ENCODE data around the gene NOG. TPM values are rescaled to one million over a fixed set of nuclear protein-coding genes. Genes with fewer than 3 reads are reported as not detected.

NOG gene
- total RNA-seq, 1 experiment from 2014 or later = 0.15 TPM

GRCh38 chr17:56583772-56584171, 9.7 kb upstream of the NOG start:
- Histone ChIP-seq H3K36me3 (ENCODE audit: insufficient read depth, low read length, poor library complexity, severe bottlenecking) (no peaks in the 10 kb centered on the region), H3K27ac (ENCODE audit: low read depth, low read length, poor library complexity, severe bottlenecking) (no peak overlapping the region), H3K4me3 (ENCODE audit: low read depth, low read length, poor library complexity, severe bottlenecking) (no peak overlapping the region), H3K27me3 (replicated peaks; ENCODE audit: insufficient read depth, low read depth, low read length, poor library complexity) (peaks cover 8% of the 10 kb centered on the region), H3K9me3 (ENCODE audit: low read depth, low read length, poor library complexity, severe bottlenecking) (no peaks in the 10 kb centered on the region), H3K4me1 (ENCODE audit: insufficient read depth, low read length, poor library complexity, severe bottlenecking) (no peaks in the 10 kb centered on the region)
- intact Hi-C loops (cut with micrococcal nuclease; ENCODE audit: unreplicated experiment) = no loop called here
- POLR2A ChIA-PET (ENCODE audit: low non-redundant PET) = no interaction called here
- DNase-seq (ENCODE audit: low spot score) = no peak
- BruUV-seq (replicated peaks) = no TSS peak
- no peak for TF ChIP-seq EZH2 (IDR thresholded peaks at IDR 0.05; ENCODE audit: borderline replicate concordance, low read depth, low read length, poor library complexity, severe bottlenecking)
- TF ChIP-seq, protein P1, sequence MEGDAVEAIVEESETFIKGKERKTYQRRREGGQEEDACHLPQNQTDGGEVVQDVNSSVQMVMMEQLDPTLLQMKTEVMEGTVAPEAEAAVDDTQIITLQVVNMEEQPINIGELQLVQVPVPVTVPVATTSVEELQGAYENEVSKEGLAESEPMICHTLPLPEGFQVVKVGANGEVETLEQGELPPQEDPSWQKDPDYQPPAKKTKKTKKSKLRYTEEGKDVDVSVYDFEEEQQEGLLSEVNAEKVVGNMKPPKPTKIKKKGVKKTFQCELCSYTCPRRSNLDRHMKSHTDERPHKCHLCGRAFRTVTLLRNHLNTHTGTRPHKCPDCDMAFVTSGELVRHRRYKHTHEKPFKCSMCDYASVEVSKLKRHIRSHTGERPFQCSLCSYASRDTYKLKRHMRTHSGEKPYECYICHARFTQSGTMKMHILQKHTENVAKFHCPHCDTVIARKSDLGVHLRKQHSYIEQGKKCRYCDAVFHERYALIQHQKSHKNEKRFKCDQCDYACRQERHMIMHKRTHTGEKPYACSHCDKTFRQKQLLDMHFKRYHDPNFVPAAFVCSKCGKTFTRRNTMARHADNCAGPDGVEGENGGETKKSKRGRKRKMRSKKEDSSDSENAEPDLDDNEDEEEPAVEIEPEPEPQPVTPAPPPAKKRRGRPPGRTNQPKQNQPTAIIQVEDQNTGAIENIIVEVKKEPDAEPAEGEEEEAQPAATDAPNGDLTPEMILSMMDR (conservative IDR thresholded peaks at IDR 0.05; ENCODE audit: low read depth, low read length) = no peak
- CTCF ChIA-PET = interaction anchor here (0.5 kb wide), 1 partner anchor 11 kb away, joined by 5 read pairs; no protein-coding TSS in a partner anchor

DNA sequence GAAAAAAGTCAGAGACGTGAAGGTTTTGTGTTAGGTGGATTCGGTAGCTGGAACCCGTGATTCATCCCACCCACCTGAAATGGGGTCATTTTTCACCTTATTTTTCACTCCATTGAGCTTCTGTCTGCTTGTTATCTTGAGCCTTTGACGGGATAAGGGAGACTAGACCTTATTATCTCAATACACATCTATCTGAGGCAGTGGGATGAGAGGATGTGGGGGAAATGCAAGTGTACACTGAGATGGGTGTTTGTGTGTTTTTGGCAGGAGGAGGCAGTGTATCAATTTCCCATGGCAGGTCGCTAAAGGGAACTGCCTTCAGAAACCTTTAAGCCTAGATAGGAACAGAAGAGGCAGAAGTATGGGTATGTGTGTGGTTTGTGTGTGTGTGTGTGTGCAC, 6.2 kb upstream of the NOG start:
- ChIA-PET POLR2A (ENCODE audit: low non-redundant PET) (no interaction called here), CTCF (no interaction called here)
- no TSS peak for BruUV-seq (replicated peaks)
- no peaks in the 10 kb centered on the region for H3K9me3 ChIP-seq (ENCODE audit: low read depth, low read length, poor library complexity, severe bottlenecking)
- no peak overlapping the region for H3K27ac ChIP-seq (ENCODE audit: low read depth, low read length, poor library complexity, severe bottlenecking)
- no peak for DNase-seq (ENCODE audit: low spot score)
- H3K4me3 ChIP-seq (ENCODE audit: low read depth, low read length, poor library complexity, severe bottlenecking) = no peak overlapping the region
- H3K36me3 ChIP-seq (ENCODE audit: insufficient read depth, low read length, poor library complexity, severe bottlenecking) = no peaks in the 10 kb centered on the region
- peaks cover 20% of the 10 kb centered on the region for H3K27me3 ChIP-seq (replicated peaks; ENCODE audit: insufficient read depth, low read depth, low read length, poor library complexity)
- TF ChIP-seq EZH2 (IDR thresholded peaks at IDR 0.05; ENCODE audit: borderline replicate concordance, low read depth, low read length, poor library complexity, severe bottlenecking) = no peak
- TF ChIP-seq, protein P1 (conservative IDR thresholded peaks at IDR 0.05; ENCODE audit: low read depth, low read length) = no peak
- no peaks in the 10 kb centered on the region for H3K4me1 ChIP-seq (ENCODE audit: insufficient read depth, low read length, poor library complexity, severe bottlenecking)
- intact Hi-C loops (cut with micrococcal nuclease; ENCODE audit: unreplicated experiment) = no loop called here

- BruUV-seq (replicated peaks) = no TSS peak
- peaks cover 48% of the 10 kb centered on the region for H3K27me3 ChIP-seq (replicated peaks; ENCODE audit: insufficient read depth, low read depth, low read length, poor library complexity)
- H3K9me3 ChIP-seq (ENCODE audit: low read depth, low read length, poor library complexity, severe bottlenecking) = no peaks in the 10 kb centered on the region
- H3K36me3 ChIP-seq (ENCODE audit: insufficient read depth, low read length, poor library complexity, severe bottlenecking) = no peaks in the 10 kb centered on the region
- H3K4me3 ChIP-seq (ENCODE audit: low read depth, low read length, poor library complexity, severe bottlenecking) = peak overlapping the region; percentile 56
- peaks cover 20% of the 10 kb centered on the region for H3K4me1 ChIP-seq (ENCODE audit: insufficient read depth, low read length, poor library complexity, severe bottlenecking)
- ChIA-PET POLR2A (ENCODE audit: low non-redundant PET) (interaction anchor here (0.8 kb wide), 1 partner anchor 1034 kb away, joined by 11 read pairs; no protein-coding TSS in a partner anchor), CTCF (interaction anchor here (0.6 to 1.5 kb wide), 4 partner anchors 70 to 187 kb away, joined by 3 to 14 read pairs (median 8); no protein-coding TSS in a partner anchor)
- H3K27ac ChIP-seq (ENCODE audit: low read depth, low read length, poor library complexity, severe bottlenecking) = no peak overlapping the region
- intact Hi-C loops (cut with micrococcal nuclease; ENCODE audit: unreplicated experiment) = loop anchor here (1.0 to 2.0 kb wide), 4 partner anchors 87 to 348 kb away; no protein-coding TSS in a partner anchor
- no peak for TF ChIP-seq EZH2 (IDR thresholded peaks at IDR 0.05; ENCODE audit: borderline replicate concordance, low read depth, low read length, poor library complexity, severe bottlenecking)
- TF ChIP-seq, protein P1 (conservative IDR thresholded peaks at IDR 0.05; ENCODE audit: low read depth, low read length) = peak; percentile 72
- peak; percentile 77 for DNase-seq (ENCODE audit: low spot score)
These were observed 913 bp upstream of the NOG start for GRCh38 chr17:56592487-56593085.

Measured in A673 (cell line).